Activated naive CD8-positive, alpha-beta T cell treated with anti-CD3 and anti-CD28 coated beads for 36 hours (primary cell): ENCODE results near the gene SLC1A5. TPM values are rescaled to one million over a fixed set of nuclear protein-coding genes. Genes with fewer than 3 reads are reported as not detected.
A peak's percentile ranks its signal among the peaks of the same experiment; 100 is the strongest.

ENCODE experiments used
- DNase-seq: peaks from one replicate; pipeline ENCODE4 v3.0.0; 2021
- H3K27ac Mint-ChIP-seq: one replicate; pipeline ENCODE4 v1.8.0; 2022; ENCODE audit warnings: mild to moderate bottlenecking, moderate library complexity, mixed read lengths
- H3K27me3 Mint-ChIP-seq: one replicate; pipeline ENCODE4 v1.8.0; 2022; ENCODE audit warnings: mild to moderate bottlenecking, mixed read lengths
- H3K36me3 Mint-ChIP-seq: one replicate; pipeline ENCODE4 v1.8.0; 2021; ENCODE audit warnings: mild to moderate bottlenecking, mixed read lengths
- H3K4me1 Mint-ChIP-seq: one replicate; pipeline ENCODE4 v1.8.0; 2021; ENCODE audit warnings: mixed read lengths
- H3K4me3 Mint-ChIP-seq: one replicate; pipeline ENCODE4 v1.8.0; 2022; ENCODE audit warnings: mild to moderate bottlenecking, moderate library complexity, mixed read lengths
- H3K9me3 Mint-ChIP-seq: one replicate; pipeline ENCODE4 v1.8.0; 2022; ENCODE audit warnings: mixed read lengths
- total RNA-seq, 2 experiments: library from RNA; stranded (reverse); gene quantifications; one replicate each; pipeline ENCODE4 v1.2.3, GENCODE V29; 2021

Gene SLC1A5
- total RNA-seq, 2 experiments from 2014 or later, result 299 to 309 TPM

GRCh38 chr19:46745030-46745429 is 43.4 kb downstream of the SLC1A5 start:
- no peaks in the 10 kb centered on the region for H3K9me3 Mint-ChIP-seq
- peaks cover 22% of the 10 kb centered on the region for H3K36me3 Mint-ChIP-seq
- H3K27ac Mint-ChIP-seq, result peak overlapping the region; percentile 88
- DNase-seq, result no peak
- H3K4me3 Mint-ChIP-seq, result peak overlapping the region; percentile 96
- peaks cover 45% of the 10 kb centered on the region for H3K4me1 Mint-ChIP-seq
- no peaks in the 10 kb centered on the region for H3K27me3 Mint-ChIP-seq

GRCh38 chr19:46744005-46744691 is 44.2 kb downstream of the SLC1A5 start:
- H3K27ac Mint-ChIP-seq, result no peak overlapping the region
- no peak for DNase-seq
- H3K4me1 Mint-ChIP-seq, result peaks cover 45% of the 10 kb centered on the region

GRCh38 chr19:46742926-46743480 is 45.4 kb downstream of the SLC1A5 start:
- H3K4me1 Mint-ChIP-seq, result peaks cover 45% of the 10 kb centered on the region
- no peaks in the 10 kb centered on the region for H3K9me3 Mint-ChIP-seq
- no peak overlapping the region for H3K27ac Mint-ChIP-seq
- DNase-seq, result no peak
- peaks cover 23% of the 10 kb centered on the region for H3K36me3 Mint-ChIP-seq
- no peaks in the 10 kb centered on the region for H3K27me3 Mint-ChIP-seq
- peak overlapping the region; percentile 18 for H3K4me3 Mint-ChIP-seq

More at GRCh38 chr19:46744005-46744691, 44.2 kb downstream of the SLC1A5 start:
- no peaks in the 10 kb centered on the region for H3K9me3 Mint-ChIP-seq
- peaks cover 26% of the 10 kb centered on the region for H3K36me3 Mint-ChIP-seq
- H3K27me3 Mint-ChIP-seq, result no peaks in the 10 kb centered on the region
- H3K4me3 Mint-ChIP-seq, result peak overlapping the region; percentile 96

- Mint-ChIP-seq H3K4me1 (peaks cover 43% of the 10 kb centered on the region), H3K27me3 (no peaks in the 10 kb centered on the region), H3K4me3 (no peak overlapping the region), H3K36me3 (peaks cover 26% of the 10 kb centered on the region), H3K9me3 (no peaks in the 10 kb centered on the region), H3K27ac (no peak overlapping the region)
- DNase-seq, result no peak
These were observed 46.9 kb downstream of the SLC1A5 start for GRCh38 chr19:46741447-46741846.

- Mint-ChIP-seq H3K27me3 (no peaks in the 10 kb centered on the region), H3K4me3 (no peak overlapping the region), H3K27ac (no peak overlapping the region), H3K4me1 (peaks cover 34% of the 10 kb centered on the region), H3K36me3 (peaks cover 15% of the 10 kb centered on the region), H3K9me3 (no peaks in the 10 kb centered on the region)
- DNase-seq, result no peak
These were observed 49.1 kb downstream of the SLC1A5 start for GRCh38 chr19:46739290-46739771.

GRCh38 chr19:46737761-46738171 is 50.6 kb downstream of the SLC1A5 start:
- peaks cover 20% of the 10 kb centered on the region for H3K36me3 Mint-ChIP-seq
- H3K4me1 Mint-ChIP-seq, result peaks cover 20% of the 10 kb centered on the region
- no peak for DNase-seq
- H3K9me3 Mint-ChIP-seq, result no peaks in the 10 kb centered on the region
- H3K4me3 Mint-ChIP-seq, result no peak overlapping the region
- no peak overlapping the region for H3K27ac Mint-ChIP-seq
- H3K27me3 Mint-ChIP-seq, result no peaks in the 10 kb centered on the region

GRCh38 chr19:46737298-46737654 is 51.1 kb downstream of the SLC1A5 start:
- Mint-ChIP-seq H3K36me3 (peaks cover 19% of the 10 kb centered on the region), H3K4me3 (no peak overlapping the region), H3K4me1 (peaks cover 19% of the 10 kb centered on the region), H3K27ac (no peak overlapping the region), H3K27me3 (no peaks in the 10 kb centered on the region), H3K9me3 (no peaks in the 10 kb centered on the region)
- DNase-seq, result no peak

GRCh38 chr19:46736531-46737297 is 51.7 kb downstream of the SLC1A5 start:
- DNase-seq, result no peak

GRCh38 chr19:46733690-46734292 is 54.6 kb downstream of the SLC1A5 start:
- no peaks in the 10 kb centered on the region for H3K27me3 Mint-ChIP-seq
- H3K36me3 Mint-ChIP-seq, result peaks cover 16% of the 10 kb centered on the region
- no peak for DNase-seq
- no peaks in the 10 kb centered on the region for H3K9me3 Mint-ChIP-seq
- H3K27ac Mint-ChIP-seq, result peak overlapping the region; percentile 66
- H3K4me1 Mint-ChIP-seq, result peaks cover 23% of the 10 kb centered on the region
- H3K4me3 Mint-ChIP-seq, result no peak overlapping the region

More at GRCh38 chr19:46736531-46737297, 51.7 kb downstream of the SLC1A5 start:
- Mint-ChIP-seq H3K36me3 (peaks cover 20% of the 10 kb centered on the region), H3K4me3 (no peak overlapping the region), H3K4me1 (peaks cover 18% of the 10 kb centered on the region), H3K27ac (no peak overlapping the region), H3K9me3 (no peaks in the 10 kb centered on the region), H3K27me3 (no peaks in the 10 kb centered on the region)

- no peaks in the 10 kb centered on the region for H3K27me3 Mint-ChIP-seq
- H3K4me3 Mint-ChIP-seq, result no peak overlapping the region
- peaks cover 19% of the 10 kb centered on the region for H3K36me3 Mint-ChIP-seq
- no peak overlapping the region for H3K27ac Mint-ChIP-seq
- DNase-seq, result no peak
- peaks cover 27% of the 10 kb centered on the region for H3K4me1 Mint-ChIP-seq
- no peaks in the 10 kb centered on the region for H3K9me3 Mint-ChIP-seq
These were observed 55.3 kb downstream of the SLC1A5 start for GRCh38 chr19:46732966-46733689.

- Mint-ChIP-seq H3K4me3 (no peak overlapping the region), H3K27ac (no peak overlapping the region), H3K4me1 (peaks cover 26% of the 10 kb centered on the region), H3K36me3 (peaks cover 18% of the 10 kb centered on the region), H3K9me3 (no peaks in the 10 kb centered on the region), H3K27me3 (no peaks in the 10 kb centered on the region)
- DNase-seq, result no peak
These were observed 56.0 kb downstream of the SLC1A5 start for GRCh38 chr19:46732172-46732938.

GRCh38 chr19:46731584-46731983 is 56.8 kb downstream of the SLC1A5 start:
- no peak for DNase-seq
- Mint-ChIP-seq H3K4me3 (no peak overlapping the region), H3K27me3 (no peaks in the 10 kb centered on the region), H3K27ac (peak overlapping the region; percentile 18), H3K9me3 (no peaks in the 10 kb centered on the region), H3K4me1 (peaks cover 26% of the 10 kb centered on the region), H3K36me3 (peaks cover 23% of the 10 kb centered on the region)

- peaks cover 26% of the 10 kb centered on the region for H3K4me1 Mint-ChIP-seq
- peaks cover 26% of the 10 kb centered on the region for H3K36me3 Mint-ChIP-seq
- no peaks in the 10 kb centered on the region for H3K9me3 Mint-ChIP-seq
- H3K4me3 Mint-ChIP-seq, result no peak overlapping the region
- no peak for DNase-seq
- peak overlapping the region; percentile 45 for H3K27ac Mint-ChIP-seq
- H3K27me3 Mint-ChIP-seq, result no peaks in the 10 kb centered on the region
These were observed 57.3 kb downstream of the SLC1A5 start for GRCh38 chr19:46731007-46731501.

- Mint-ChIP-seq H3K4me3 (no peak overlapping the region), H3K27me3 (no peaks in the 10 kb centered on the region), H3K4me1 (peaks cover 26% of the 10 kb centered on the region), H3K27ac (peak overlapping the region; percentile 56), H3K36me3 (peaks cover 28% of the 10 kb centered on the region), H3K9me3 (no peaks in the 10 kb centered on the region)
- no peak for DNase-seq
These were observed 57.8 kb downstream of the SLC1A5 start for GRCh38 chr19:46730595-46730994.
